GM12878 (cell line): Measurements from ENCODE around the gene NRG2. TPM values are rescaled to one million over a fixed set of nuclear protein-coding genes. Genes with fewer than 3 reads are reported as not detected.

ENCODE experiments used
- ATAC-seq: fragments of 200-7000 bp; cut with Tn5 transposase; 3 replicates; pipeline ENCODE4 v1.9.1; 2020; ENCODE audit warnings: mild to moderate bottlenecking, moderate library complexity
- BruUV-seq: library from RNA; stranded (reverse); fragments of 400-500 nt; replicated peaks from 2 replicates; lab custom pipeline; 2021; lab: Mats Ljungman, UMichigan
- CTCF ChIA-PET: fragments of 300-600 bp; sonication (Branson Sonifier 250); formaldehyde crosslinking; extraction: SDS; loops from one replicate; lab custom pipeline; 2021; ENCODE audit warnings: inconsistent platforms; lab: Yijun Ruan, JAX
- POLR2A ChIA-PET: fragments of 350-600 bp; formaldehyde crosslinking; extraction: SDS; loops from one replicate; lab custom pipeline; 2021; ENCODE audit warnings: inconsistent platforms; lab: Charles Lee
- RAD21 ChIA-PET: fragments of 300-600 bp; sonication (Branson Sonifier 250); formaldehyde crosslinking; loops from one replicate; lab custom pipeline; 2023; ENCODE audit warnings: antibody characterized with exemption; ENCODE audit not compliant: unreplicated experiment; lab: Charles Lee
- SMC1A ChIA-PET: fragments of 300-600 bp; sonication (Branson Sonifier 250); formaldehyde crosslinking; loops from one replicate; lab custom pipeline; 2023; ENCODE audit not compliant: unreplicated experiment, uncharacterized antibody; lab: Charles Lee
- DNase-seq: peaks from one replicate; pipeline ENCODE4 v3.0.0-alpha.2; 2011; ENCODE audit warnings: low read depth, low spot score
- FAIRE-seq: peaks from 3 replicates; lab custom pipeline; 2011; peaks lifted over from hg19 to GRCh38; lab: Jason Lieb, UNC
- H2AFZ ChIP-seq: 2 replicates; pipeline ENCODE4 v1.6.0; 2011; ENCODE audit warnings: low read depth, low read length, control low read depth; ENCODE audit not compliant: control insufficient read depth
- H3K27ac ChIP-seq: 2 replicates; pipeline ENCODE4 v1.5.1; 2011; ENCODE audit warnings: control low read depth; ENCODE audit not compliant: control insufficient read depth, insufficient read depth
- H3K27me3 ChIP-seq, 2 experiments: replicated peaks in 1 of 2; 2 replicates each; pipeline versions ENCODE4 v1.6.0 to v1.6.1; 2011; ENCODE audit warnings: low read length in 1 of 2; ENCODE audit not compliant: control insufficient read depth in 2 of 2, insufficient read depth in 2 of 2
- H3K36me3 ChIP-seq, 2 experiments: 2 replicates each; pipeline ENCODE4 v1.5.1; 2011; ENCODE audit warnings: low read length in 1 of 2; ENCODE audit not compliant: control insufficient read depth in 2 of 2, insufficient read depth in 2 of 2
- H3K4me1 ChIP-seq: 2 replicates; pipeline ENCODE4 v1.6.1; 2011; ENCODE audit warnings: mild to moderate bottlenecking, low read length, moderate library complexity, mixed read lengths; ENCODE audit not compliant: control insufficient read depth, insufficient read depth
- H3K4me2 ChIP-seq: 2 replicates; pipeline ENCODE4 v1.6.0; 2011; ENCODE audit warnings: control low read depth; ENCODE audit not compliant: control insufficient read depth, insufficient read depth
- H3K4me3 ChIP-seq: fragments of 200-600 bp; sonication (generic); 2 replicates; pipeline ENCODE4 v1.5.1; 2016
- H3K79me2 ChIP-seq: 2 replicates; pipeline ENCODE4 v1.6.0; 2011; ENCODE audit warnings: low read length; ENCODE audit not compliant: control insufficient read depth, insufficient read depth
- H3K9ac ChIP-seq: 2 replicates; pipeline ENCODE4 v1.8.0; 2011; ENCODE audit warnings: low read length, control low read depth, mixed read lengths; ENCODE audit not compliant: control insufficient read depth, insufficient read depth
- H3K9me3 ChIP-seq: replicated peaks from 3 replicates; pipeline ENCODE4 v1.5.1; 2011; ENCODE audit warnings: mild to moderate bottlenecking, low read length; ENCODE audit not compliant: control insufficient read depth, insufficient read depth
- H4K20me1 ChIP-seq: 2 replicates; pipeline ENCODE4 v1.6.0; 2011; ENCODE audit not compliant: control insufficient read depth, insufficient read depth
- ATF3 ChIP-seq: IDR thresholded peaks from 2 replicates; pipeline ENCODE4 v1.6.1; 2011; ENCODE audit warnings: low read depth, mild to moderate bottlenecking, low read length, moderate library complexity, borderline replicate concordance; ENCODE audit errors: extremely low read depth
- BRCA1 ChIP-seq: IDR thresholded peaks from 2 replicates; pipeline ENCODE4 v1.6.1; 2011; ENCODE audit warnings: low read depth, low read length, improper control_type of control experiment
- CBFB ChIP-seq: IDR thresholded peaks from 2 replicates; pipeline ENCODE4 v1.6.1; 2016; ENCODE audit warnings: antibody characterized with exemption, low read depth
- CHD2 ChIP-seq: IDR thresholded peaks from 2 replicates; pipeline ENCODE4 v1.6.1; 2011; ENCODE audit warnings: low read depth, low read length, improper control_type of control experiment, borderline replicate concordance
- FOS ChIP-seq: IDR thresholded peaks from 3 replicates; pipeline ENCODE4 v1.6.1; 2011; ENCODE audit warnings: borderline replicate concordance; ENCODE audit not compliant: insufficient read length; ENCODE audit errors: extremely low read depth
- KLF5 ChIP-seq: fragments of 450-650 bp; IDR thresholded peaks from 2 replicates; pipeline ENCODE4 v1.6.1; 2014; ENCODE audit warnings: mild to moderate bottlenecking; ENCODE audit not compliant: partially characterized antibody
- LARP7 ChIP-seq: fragments of 450-650 bp; IDR thresholded peaks from 2 replicates; pipeline ENCODE4 v1.6.1; 2017; ENCODE audit warnings: mild to moderate bottlenecking
- MLLT1 ChIP-seq: fragments of 450-650 bp; IDR thresholded peaks from 2 replicates; pipeline ENCODE4 v1.6.1; 2016; ENCODE audit warnings: mild to moderate bottlenecking
- POU2F2 ChIP-seq: IDR thresholded peaks from 3 replicates; pipeline ENCODE4 v1.6.1; 2011; ENCODE audit warnings: low read depth, mild to moderate bottlenecking, low read length, borderline replicate concordance
- RBBP5 ChIP-seq: fragments of 200-600 bp; sonication (generic); conservative IDR thresholded peaks from 2 replicates; pipeline ENCODE4 v1.6.1; 2016
- TBL1XR1 ChIP-seq: IDR thresholded peaks from 2 replicates; pipeline ENCODE4 v1.6.1; 2012; ENCODE audit warnings: low read depth, low read length, improper control_type of control experiment
- WRNIP1 ChIP-seq: IDR thresholded peaks from 2 replicates; pipeline ENCODE4 v1.6.1; 2011; ENCODE audit warnings: low read depth, low read length, improper control_type of control experiment, borderline replicate concordance
- ZBED1 ChIP-seq: IDR thresholded peaks from 2 replicates; pipeline ENCODE4 v1.6.1; 2016; ENCODE audit warnings: borderline replicate concordance
- ZNF384 ChIP-seq: IDR thresholded peaks from 2 replicates; pipeline ENCODE4 v1.6.1; 2012; ENCODE audit warnings: low read depth, mild to moderate bottlenecking, low read length, improper control_type of control experiment, borderline replicate concordance
- WGBS: methylation state at CpG from one replicate; pipeline ENCODE4 v1.1.6; 2016; ENCODE audit warnings: low lambda C conversion rate; ENCODE audit not compliant: insufficient replicate concordance, insufficient coverage; ENCODE audit errors: missing lambda C conversion rate; 5-methylcytosine and 5-hydroxymethylcytosine counted together
- in situ Hi-C: fragments of 300-500 bp; cut with MboI; formaldehyde crosslinking; loops from 9 replicates; pipeline ENCODE4 v1.14.3; 2018; ENCODE audit warnings: mixed read lengths
- intact Hi-C: fragments of 100-400 bp; cut with micrococcal nuclease; formaldehyde crosslinking; loops from one replicate; pipeline ENCODE4 v1.14.2; 2022; ENCODE audit not compliant: unreplicated experiment
- polyA plus RNA-seq, 11 experiments: library from polyadenylated mRNA; depleted of rRNA in 4 of 11; unstranded in 6 of 11; stranded (reverse) in 5 of 11; fragments of >200 nt; fragmentation: Nextera tagmentation in 4 of 11; fragmentation: Illumina TruSeq in 1 of 11; extraction: Ambion mirVana in 4 of 11; extraction: Trizol in 1 of 11; gene quantifications; 1 replicate in 1 of 11; 2 replicates in 10 of 11; pipeline versions ENCODE4 v1.2.1 to v1.2.3, GENCODE V29; 2011 to 2016; ENCODE audit warnings: inconsistent platforms in 2 of 11, missing spikeins in 2 of 11, low read depth in 1 of 11
- total RNA-seq, 4 experiments: library from RNA; depleted of rRNA in 3 of 4; stranded (reverse); fragments of >200 nt in 3 of 4; fragmentation: Illumina TruSeq in 1 of 4; extraction: Trizol in 1 of 4; gene quantifications; 2 replicates each; pipeline versions ENCODE4 v1.2.1 to v1.2.3, GENCODE V29; 2013 to 2021
- TF ChIP-seq, protein P1 (sequence below): fragments of 450-650 bp; IDR thresholded peaks from 2 replicates; pipeline ENCODE4 v1.6.1; 2017; ENCODE audit warnings: mild to moderate bottlenecking, moderate library complexity

Gene NRG2
- total and polyA plus RNA-seq, 10 of the 15 experiments (the other 5 are each of a cell fraction or from before 2014, with no cell fraction given): 0.10 to 21.7 (median 9.6) TPM

DNA sequence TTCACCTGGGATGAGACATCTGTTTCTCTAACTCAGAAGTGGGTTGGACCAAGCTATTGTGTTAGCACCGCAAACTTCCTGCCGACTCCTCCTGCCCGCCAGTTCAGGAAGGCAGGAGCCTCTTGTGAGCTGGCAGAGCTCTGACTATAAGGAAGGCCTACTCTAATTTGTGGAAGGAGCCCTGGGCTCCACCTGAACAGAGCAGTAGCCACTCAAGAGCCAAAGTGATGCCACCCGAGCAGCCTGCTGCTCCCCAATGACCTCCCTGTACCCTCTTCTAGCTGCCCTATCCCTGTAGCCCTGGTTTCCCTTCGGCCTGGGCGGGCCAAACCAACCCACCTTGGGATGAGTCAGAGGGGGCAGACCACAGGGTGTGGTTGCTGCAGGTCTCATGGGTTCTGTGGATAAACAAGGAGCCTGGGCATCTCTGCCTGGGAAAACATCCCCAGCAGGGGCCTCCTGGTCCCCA, 165.9 kb downstream of the NRG2 start (continued):
- TF ChIP-seq MLLT1: no peak

- no peak overlapping the region for H3K27ac ChIP-seq
- peaks cover 2 to 4% of the 10 kb centered on the region in 2 experiments; a peak in 3 of 4 replicates for H3K36me3 ChIP-seq
- H3K79me2 ChIP-seq: no peaks in the 10 kb centered on the region
- ChIA-PET POLR2A (no interaction called here), SMC1A (no interaction called here), CTCF (interaction anchor here (3.2 kb wide), 1 partner anchor 93 kb away, joined by 20 read pairs; no protein-coding TSS in a partner anchor), RAD21 (no interaction called here)
- H4K20me1 ChIP-seq: no peaks in the 10 kb centered on the region
- TF ChIP-seq, protein P1, sequence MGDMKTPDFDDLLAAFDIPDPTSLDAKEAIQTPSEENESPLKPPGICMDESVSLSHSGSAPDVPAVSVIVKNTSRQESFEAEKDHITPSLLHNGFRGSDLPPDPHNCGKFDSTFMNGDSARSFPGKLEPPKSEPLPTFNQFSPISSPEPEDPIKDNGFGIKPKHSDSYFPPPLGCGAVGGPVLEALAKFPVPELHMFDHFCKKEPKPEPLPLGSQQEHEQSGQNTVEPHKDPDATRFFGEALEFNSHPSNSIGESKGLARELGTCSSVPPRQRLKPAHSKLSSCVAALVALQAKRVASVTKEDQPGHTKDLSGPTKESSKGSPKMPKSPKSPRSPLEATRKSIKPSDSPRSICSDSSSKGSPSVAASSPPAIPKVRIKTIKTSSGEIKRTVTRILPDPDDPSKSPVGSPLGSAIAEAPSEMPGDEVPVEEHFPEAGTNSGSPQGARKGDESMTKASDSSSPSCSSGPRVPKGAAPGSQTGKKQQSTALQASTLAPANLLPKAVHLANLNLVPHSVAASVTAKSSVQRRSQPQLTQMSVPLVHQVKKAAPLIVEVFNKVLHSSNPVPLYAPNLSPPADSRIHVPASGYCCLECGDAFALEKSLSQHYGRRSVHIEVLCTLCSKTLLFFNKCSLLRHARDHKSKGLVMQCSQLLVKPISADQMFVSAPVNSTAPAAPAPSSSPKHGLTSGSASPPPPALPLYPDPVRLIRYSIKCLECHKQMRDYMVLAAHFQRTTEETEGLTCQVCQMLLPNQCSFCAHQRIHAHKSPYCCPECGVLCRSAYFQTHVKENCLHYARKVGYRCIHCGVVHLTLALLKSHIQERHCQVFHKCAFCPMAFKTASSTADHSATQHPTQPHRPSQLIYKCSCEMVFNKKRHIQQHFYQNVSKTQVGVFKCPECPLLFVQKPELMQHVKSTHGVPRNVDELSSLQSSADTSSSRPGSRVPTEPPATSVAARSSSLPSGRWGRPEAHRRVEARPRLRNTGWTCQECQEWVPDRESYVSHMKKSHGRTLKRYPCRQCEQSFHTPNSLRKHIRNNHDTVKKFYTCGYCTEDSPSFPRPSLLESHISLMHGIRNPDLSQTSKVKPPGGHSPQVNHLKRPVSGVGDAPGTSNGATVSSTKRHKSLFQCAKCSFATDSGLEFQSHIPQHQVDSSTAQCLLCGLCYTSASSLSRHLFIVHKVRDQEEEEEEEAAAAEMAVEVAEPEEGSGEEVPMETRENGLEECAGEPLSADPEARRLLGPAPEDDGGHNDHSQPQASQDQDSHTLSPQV: no peak
- TF ChIP-seq WRNIP1: no peak
- no peak for TF ChIP-seq ZNF384
- TF ChIP-seq ZBED1: no peak
- TF ChIP-seq LARP7: no peak
- no peak for TF ChIP-seq CBFB
- no peak for TF ChIP-seq TBL1XR1
- no peak for TF ChIP-seq BRCA1
- no peak for TF ChIP-seq ATF3
- no peak for TF ChIP-seq KLF5
- TF ChIP-seq RBBP5: no peak
- TF ChIP-seq CHD2: no peak
- TF ChIP-seq FOS: no peak
- TF ChIP-seq POU2F2: no peak
- no TSS peak for BruUV-seq
- FAIRE-seq (no peak), ATAC-seq (no peak), DNase-seq (no peak)
- no peaks in the 10 kb centered on the region for H3K4me1 ChIP-seq
- in situ Hi-C loops (no loop called here), intact Hi-C loops (loop anchor here (10.0 kb wide), 1 partner anchor 169 kb away; the partner anchor contains the start of gene NRG2)
- no peak overlapping the region for H3K4me3 ChIP-seq
- H3K4me2 ChIP-seq: no peak overlapping the region
- H3K9me3 ChIP-seq: no peaks in the 10 kb centered on the region; the same call in 2 of the 3 replicates
- H2AFZ ChIP-seq: no peak overlapping the region
- no peaks in the 10 kb centered on the region for H3K27me3 ChIP-seq
- 23% methylated on average over 2 of the region's 2 CpGs for WGBS
- H3K9ac ChIP-seq: no peak overlapping the region
These were observed 167.1 kb downstream of the NRG2 start for GRCh38 chr5:139875957-139876356.
